Activated effector memory CD4-positive, alpha-beta T cell treated with Interleukin-2 at 50 U/mL for 16 hours (primary cell): ENCODE results near the gene PDE6C.

Experiments
- DNase-seq: peaks from one replicate; pipeline ENCODE4 v3.0.0-alpha.2; 2020

The PDE6C gene

GRCh38 chr10:93707623-93708022 lies 95.3 kb downstream of the PDE6C start:
- DNase-seq = no peak

- no peak for DNase-seq
Measured at GRCh38 chr10:93710333-93710909, 98.1 kb downstream of the PDE6C start.

- DNase-seq = no peak
Measured at GRCh38 chr10:93711891-93712290, 99.6 kb downstream of the PDE6C start.

GRCh38 chr10:93712593-93712992 lies 100.3 kb downstream of the PDE6C start:
- DNase-seq = no peak

- no peak for DNase-seq
Measured at GRCh38 chr10:93715345-93715744, 103.0 kb downstream of the PDE6C start.
